Liver (tissue), 9 donors: ENCODE results near the gene YDJC. TPM values are rescaled to one million over a fixed set of nuclear protein-coding genes. Genes with fewer than 3 reads are reported as not detected.

ENCODE experiments used
- DNase-seq: peaks from one replicate; pipeline ENCODE4 v3.0.0-alpha.2; 2017; ENCODE audit warnings: low spot score
- H3K27ac ChIP-seq, 2 donors: one replicate each; pipeline ENCODE4 v1.7.0; 2013; ENCODE audit warnings: inconsistent platforms in 2 of 2, low read length in 2 of 2, control low read depth in 1 of 2, low read depth in 1 of 2, mild to moderate bottlenecking in 1 of 2
- H3K27me3 ChIP-seq, 4 donors: one replicate each; pipeline versions ENCODE4 v1.6.1 to v1.7.0; 2013; ENCODE audit warnings: low read length in 3 of 4, inconsistent platforms in 1 of 4, mild to moderate bottlenecking in 1 of 4, moderate library complexity in 1 of 4; ENCODE audit not compliant: control insufficient read depth in 4 of 4, insufficient read depth in 4 of 4
- H3K36me3 ChIP-seq, 4 donors: one replicate each; pipeline versions ENCODE4 v1.6.1 to v1.7.0; 2013; ENCODE audit warnings: low read length in 3 of 4, mild to moderate bottlenecking in 3 of 4, low read depth in 1 of 4, moderate library complexity in 1 of 4; ENCODE audit not compliant: control insufficient read depth in 4 of 4, insufficient read depth in 3 of 4
- H3K4me1 ChIP-seq, 4 donors: one replicate each; pipeline versions ENCODE4 v1.6.1 to v1.7.0; 2013; ENCODE audit warnings: low read length in 3 of 4, mild to moderate bottlenecking in 3 of 4, moderate library complexity in 1 of 4; ENCODE audit not compliant: control insufficient read depth in 4 of 4, insufficient read depth in 4 of 4
- H3K4me3 ChIP-seq, 3 donors: one replicate each; pipeline versions ENCODE4 v1.6.1 to v1.7.0; 2013; ENCODE audit warnings: low read length in 3 of 3, control low read depth in 1 of 3, low read depth in 1 of 3, mild to moderate bottlenecking in 1 of 3
- H3K9ac ChIP-seq, 2 donors: one replicate each; pipeline ENCODE4 v1.7.0; 2013; ENCODE audit warnings: low read length in 2 of 2, mild to moderate bottlenecking in 2 of 2, moderate library complexity in 2 of 2, control low read depth in 1 of 2, low read depth in 1 of 2
- H3K9me3 ChIP-seq, 4 donors: one replicate each; pipeline versions ENCODE4 v1.6.1 to v1.7.0; 2013; ENCODE audit warnings: low read length in 3 of 4; ENCODE audit not compliant: control insufficient read depth in 4 of 4
- FOXA2 ChIP-seq: IDR thresholded peaks from 2 replicates; pipeline ENCODE4 v1.6.1; 2016; ENCODE audit warnings: antibody characterized with exemption
- GABPA ChIP-seq, 2 donors: IDR thresholded peaks in 1 of 2; conservative IDR thresholded peaks in 1 of 2; 2 replicates each; pipeline ENCODE4 v1.6.1; 2016; ENCODE audit warnings: antibody characterized with exemption in 2 of 2, mild to moderate bottlenecking in 1 of 2, moderate library complexity in 1 of 2
- HNF4A ChIP-seq, 2 donors: conservative IDR thresholded peaks; 2 replicates each; pipeline ENCODE4 v1.6.1; 2016; ENCODE audit warnings: antibody characterized with exemption in 2 of 2, mild to moderate bottlenecking in 2 of 2
- HNF4G ChIP-seq: IDR thresholded peaks from 2 replicates; pipeline ENCODE4 v1.6.1; 2016; ENCODE audit warnings: antibody characterized with exemption
- JUND ChIP-seq, 2 donors: IDR thresholded peaks; 2 replicates each; pipeline ENCODE4 v1.6.1; 2016; ENCODE audit warnings: antibody characterized with exemption in 2 of 2
- RAD21 ChIP-seq, 2 donors: IDR thresholded peaks; 2 replicates each; pipeline ENCODE4 v1.6.1; 2016; ENCODE audit warnings: antibody characterized with exemption in 2 of 2, mild to moderate bottlenecking in 2 of 2
- RXRA ChIP-seq, 2 donors: IDR thresholded peaks; 2 replicates each; pipeline ENCODE4 v1.6.1; 2017 to 2018; ENCODE audit warnings: antibody characterized with exemption in 2 of 2, mild to moderate bottlenecking in 1 of 2
- SP1 ChIP-seq: IDR thresholded peaks from 2 replicates; pipeline ENCODE4 v1.6.1; 2018; ENCODE audit warnings: antibody characterized with exemption, mild to moderate bottlenecking
- TAF1 ChIP-seq: conservative IDR thresholded peaks from 2 replicates; pipeline ENCODE4 v1.6.1; 2016; ENCODE audit warnings: antibody characterized with exemption, mild to moderate bottlenecking
- WGBS: extraction: QIAGEN DNeasy Blood & Tissue Kit; methylation state at CpG from one replicate; pipeline ENCODE4 v1.1.7; 2013; 5-methylcytosine and 5-hydroxymethylcytosine counted together
- polyA plus RNA-seq, 2 donors: library from polyadenylated mRNA; stranded (reverse) in 1 of 2; unstranded in 1 of 2; fragments of 200-250 nt in 1 of 2; fragments of >200 nt in 1 of 2; fragmentation: Nextera tagmentation in 1 of 2; extraction: Ambion mirVana in 1 of 2; gene quantifications; one replicate each; pipeline versions ENCODE4 v1.2.1 to v1.2.3, GENCODE V29; 2013 to 2015
- total RNA-seq, 2 donors: library from RNA; depleted of rRNA; stranded (reverse); fragments of >200 nt; gene quantifications; one replicate each; pipeline ENCODE4 v1.2.3, GENCODE V29; 2014
- TF ChIP-seq, protein P1 (sequence below): IDR thresholded peaks from 2 replicates; pipeline ENCODE4 v1.6.1; 2016; ENCODE audit warnings: antibody characterized with exemption
- TF ChIP-seq, protein P2 (sequence below): fragments of 150-350 bp; IDR thresholded peaks from 2 replicates; pipeline ENCODE4 v1.5.1; 2017; ENCODE audit warnings: improper control_type of control experiment, low read depth, low read length; ENCODE audit not compliant: missing input control
- TF ChIP-seq, protein P3 (sequence below): IDR thresholded peaks from 2 replicates; pipeline ENCODE4 v1.6.1; 2016; ENCODE audit warnings: antibody characterized with exemption, mild to moderate bottlenecking
- TF ChIP-seq, protein P4 (sequence below): IDR thresholded peaks from 2 replicates; pipeline ENCODE4 v1.6.1; 2016; ENCODE audit warnings: antibody characterized with exemption
- donor health status: healthy.
- donor health status: healthy.
- donor health status: healthy.
- donor health status: healthy.
- donor health status: healthy.

The YDJC gene
- total and polyA plus RNA-seq, 4 donors = 8.0 to 18.7 (median 8.3) TPM

DNA sequence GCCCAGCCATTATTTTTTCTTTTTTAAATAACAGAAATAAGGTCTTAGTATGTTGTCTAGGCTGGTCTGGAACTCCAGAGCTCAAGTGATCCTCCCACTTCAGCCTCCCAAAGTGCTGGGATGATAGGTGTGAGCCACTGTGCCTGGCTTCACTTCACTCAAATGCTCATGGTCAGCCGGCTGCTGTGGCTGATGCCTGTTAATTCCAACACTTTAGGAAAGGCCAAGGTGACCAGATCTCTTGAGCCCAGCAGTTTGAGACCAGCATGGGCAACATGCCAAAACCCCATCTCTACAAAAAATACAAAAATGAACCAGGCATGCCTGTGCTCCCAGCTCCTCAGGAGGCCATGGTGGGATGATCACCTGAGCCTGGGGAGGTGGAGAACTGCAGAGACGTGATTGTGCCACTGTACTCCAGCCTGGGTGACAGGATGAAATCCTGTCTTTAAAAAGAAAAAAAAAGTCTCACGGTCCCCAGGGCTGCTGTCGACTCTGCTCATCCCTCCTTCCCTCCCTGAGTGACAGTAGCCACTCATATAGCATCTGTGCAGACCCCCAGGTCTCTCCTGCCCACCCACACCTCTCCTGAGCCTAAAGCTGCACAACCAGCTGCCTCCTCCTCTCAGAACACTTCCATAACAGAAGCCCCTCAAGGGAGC lies 3.6 kb downstream of the YDJC start:
- no peaks in the 10 kb centered on the region for H3K27me3 ChIP-seq
- TF ChIP-seq HNF4G = no peak
- no peak for DNase-seq
- WGBS = 78% methylated on average over 4 of the region's 4 CpGs
- H3K4me1 ChIP-seq = peaks cover 8 to 31% (median 19%) of the 10 kb centered on the region in 4 donors
- no peaks in the 10 kb centered on the region for H3K9me3 ChIP-seq
- no peak overlapping the region for H3K4me3 ChIP-seq
- H3K9ac ChIP-seq = no peak overlapping the region
- peaks cover 0 to 12% (median 2%) of the 10 kb centered on the region in 4 donors for H3K36me3 ChIP-seq
- no peak overlapping the region for H3K27ac ChIP-seq

DNA sequence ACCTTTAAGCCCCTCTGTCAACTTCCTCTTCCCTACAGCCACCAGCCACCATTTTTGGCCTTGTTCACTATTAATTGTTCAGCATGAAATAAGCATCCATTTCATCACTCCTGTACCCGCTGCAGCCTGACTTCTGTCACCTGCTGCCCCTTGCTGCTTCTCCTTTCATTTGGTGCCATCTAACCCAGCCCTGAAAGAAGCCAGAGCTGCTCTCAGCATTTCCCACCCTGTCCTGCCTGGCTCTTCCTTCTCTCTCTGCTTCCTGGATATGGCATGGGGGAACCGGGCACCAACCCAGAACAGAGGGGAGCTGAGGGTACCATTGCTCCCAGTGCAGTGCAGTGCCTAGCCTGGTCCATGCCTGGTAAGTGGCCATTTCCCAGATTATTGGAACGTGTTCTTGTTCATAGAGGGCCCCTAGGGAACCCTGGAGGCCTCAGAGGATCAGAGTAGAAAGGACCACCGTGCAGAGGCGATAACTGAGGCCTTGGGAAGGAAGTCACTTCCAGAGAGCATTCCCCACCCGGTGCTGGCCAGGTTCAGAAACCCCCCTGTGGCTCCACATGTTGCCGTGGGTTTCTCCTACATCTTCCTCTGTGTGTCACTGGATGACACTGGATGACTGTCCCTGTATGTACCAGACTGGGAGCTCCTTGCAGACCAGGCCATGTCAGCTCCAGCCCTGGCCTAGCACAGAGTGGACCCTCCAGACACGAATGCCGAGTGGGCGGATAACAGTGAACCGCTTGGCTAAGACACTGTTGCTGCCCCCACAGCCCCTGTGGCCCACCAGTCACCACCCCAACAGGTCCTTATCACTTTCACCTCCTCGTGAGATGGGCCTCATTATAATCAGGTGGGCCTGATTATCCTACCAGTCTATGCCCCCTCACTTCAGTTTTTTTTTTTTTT lies 4.7 kb downstream of the YDJC start:
- Histone ChIP-seq H3K4me3 (no peak overlapping the region), H3K27me3 (no peaks in the 10 kb centered on the region), H3K36me3 (peaks cover 0 to 12% (median 2%) of the 10 kb centered on the region in 4 donors), H3K9ac (no peak overlapping the region), H3K4me1 (peaks cover 8 to 31% (median 19%) of the 10 kb centered on the region in 4 donors), H3K9me3 (no peaks in the 10 kb centered on the region), H3K27ac (no peak overlapping the region)
- TF ChIP-seq HNF4G (no peak), GABPA (IDR thresholded peaks at IDR 0.05 in 1 of 2, conservative IDR thresholded peaks at IDR 0.05 in 1 of 2) (no peak), SP1 (no peak), TAF1 (no peak), RAD21 (IDR thresholded peaks at IDR 0.05) (no peak)
- TF ChIP-seq, protein P1, sequence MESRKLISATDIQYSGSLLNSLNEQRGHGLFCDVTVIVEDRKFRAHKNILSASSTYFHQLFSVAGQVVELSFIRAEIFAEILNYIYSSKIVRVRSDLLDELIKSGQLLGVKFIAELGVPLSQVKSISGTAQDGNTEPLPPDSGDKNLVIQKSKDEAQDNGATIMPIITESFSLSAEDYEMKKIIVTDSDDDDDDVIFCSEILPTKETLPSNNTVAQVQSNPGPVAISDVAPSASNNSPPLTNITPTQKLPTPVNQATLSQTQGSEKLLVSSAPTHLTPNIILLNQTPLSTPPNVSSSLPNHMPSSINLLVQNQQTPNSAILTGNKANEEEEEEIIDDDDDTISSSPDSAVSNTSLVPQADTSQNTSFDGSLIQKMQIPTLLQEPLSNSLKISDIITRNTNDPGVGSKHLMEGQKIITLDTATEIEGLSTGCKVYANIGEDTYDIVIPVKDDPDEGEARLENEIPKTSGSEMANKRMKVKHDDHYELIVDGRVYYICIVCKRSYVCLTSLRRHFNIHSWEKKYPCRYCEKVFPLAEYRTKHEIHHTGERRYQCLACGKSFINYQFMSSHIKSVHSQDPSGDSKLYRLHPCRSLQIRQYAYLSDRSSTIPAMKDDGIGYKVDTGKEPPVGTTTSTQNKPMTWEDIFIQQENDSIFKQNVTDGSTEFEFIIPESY = no peak
- TF ChIP-seq, protein P2, sequence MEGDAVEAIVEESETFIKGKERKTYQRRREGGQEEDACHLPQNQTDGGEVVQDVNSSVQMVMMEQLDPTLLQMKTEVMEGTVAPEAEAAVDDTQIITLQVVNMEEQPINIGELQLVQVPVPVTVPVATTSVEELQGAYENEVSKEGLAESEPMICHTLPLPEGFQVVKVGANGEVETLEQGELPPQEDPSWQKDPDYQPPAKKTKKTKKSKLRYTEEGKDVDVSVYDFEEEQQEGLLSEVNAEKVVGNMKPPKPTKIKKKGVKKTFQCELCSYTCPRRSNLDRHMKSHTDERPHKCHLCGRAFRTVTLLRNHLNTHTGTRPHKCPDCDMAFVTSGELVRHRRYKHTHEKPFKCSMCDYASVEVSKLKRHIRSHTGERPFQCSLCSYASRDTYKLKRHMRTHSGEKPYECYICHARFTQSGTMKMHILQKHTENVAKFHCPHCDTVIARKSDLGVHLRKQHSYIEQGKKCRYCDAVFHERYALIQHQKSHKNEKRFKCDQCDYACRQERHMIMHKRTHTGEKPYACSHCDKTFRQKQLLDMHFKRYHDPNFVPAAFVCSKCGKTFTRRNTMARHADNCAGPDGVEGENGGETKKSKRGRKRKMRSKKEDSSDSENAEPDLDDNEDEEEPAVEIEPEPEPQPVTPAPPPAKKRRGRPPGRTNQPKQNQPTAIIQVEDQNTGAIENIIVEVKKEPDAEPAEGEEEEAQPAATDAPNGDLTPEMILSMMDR = no peak
- 86% methylated on average over 12 of the region's 12 CpGs for WGBS
- DNase-seq = no peak

DNA sequence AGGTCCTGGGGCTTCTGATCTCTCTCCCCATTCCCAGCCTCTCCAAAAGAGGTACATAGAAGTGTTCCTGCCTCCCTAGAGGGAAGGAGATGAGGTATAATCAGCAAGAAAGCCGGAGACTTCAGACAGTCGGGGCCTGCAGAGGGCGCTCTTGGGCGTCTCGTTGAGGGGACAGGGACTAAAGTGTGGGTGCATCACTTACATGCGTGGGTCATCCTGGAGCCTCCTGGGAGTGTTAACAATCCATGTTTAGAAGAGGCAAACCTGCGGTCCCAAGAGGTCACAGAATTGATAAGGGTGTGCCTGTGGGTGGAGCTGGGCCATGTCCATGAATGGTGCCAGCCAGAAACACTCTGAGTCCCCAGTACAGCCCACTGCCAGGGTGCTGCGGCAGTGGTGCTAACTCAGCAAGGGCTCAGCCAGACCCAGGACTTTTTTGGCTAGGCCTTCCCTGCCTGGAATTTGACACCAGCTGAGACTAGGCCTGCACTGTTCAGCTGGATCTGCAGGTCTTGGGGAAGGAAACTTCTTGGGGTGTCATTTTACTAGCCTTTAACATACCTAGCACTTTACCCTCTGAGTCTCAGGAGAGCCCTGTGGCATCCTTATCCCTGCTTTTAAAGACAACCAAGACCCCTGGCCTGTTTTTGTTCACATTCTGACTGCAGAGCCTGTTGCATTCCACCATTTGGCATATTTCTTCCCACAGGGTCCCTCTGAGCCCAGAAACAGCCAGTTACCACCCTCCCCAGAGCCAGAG lies 5.5 kb downstream of the YDJC start:
- Histone ChIP-seq H3K27ac (no peak overlapping the region), H3K9ac (no peak overlapping the region), H3K4me3 (no peak overlapping the region), H3K27me3 (no peaks in the 10 kb centered on the region), H3K36me3 (peaks cover 0 to 12% (median 2%) of the 10 kb centered on the region in 4 donors), H3K4me1 (peaks cover 8 to 28% (median 18%) of the 10 kb centered on the region in 4 donors), H3K9me3 (no peaks in the 10 kb centered on the region)
- no peak for DNase-seq
- TF ChIP-seq RXRA (IDR thresholded peaks at IDR 0.05) (no peak), SP1 (no peak), FOXA2 (no peak), JUND (IDR thresholded peaks at IDR 0.05) (no peak), HNF4A (conservative IDR thresholded peaks at IDR 0.05) (no peak), TAF1 (no peak)
- TF ChIP-seq, protein P3, sequence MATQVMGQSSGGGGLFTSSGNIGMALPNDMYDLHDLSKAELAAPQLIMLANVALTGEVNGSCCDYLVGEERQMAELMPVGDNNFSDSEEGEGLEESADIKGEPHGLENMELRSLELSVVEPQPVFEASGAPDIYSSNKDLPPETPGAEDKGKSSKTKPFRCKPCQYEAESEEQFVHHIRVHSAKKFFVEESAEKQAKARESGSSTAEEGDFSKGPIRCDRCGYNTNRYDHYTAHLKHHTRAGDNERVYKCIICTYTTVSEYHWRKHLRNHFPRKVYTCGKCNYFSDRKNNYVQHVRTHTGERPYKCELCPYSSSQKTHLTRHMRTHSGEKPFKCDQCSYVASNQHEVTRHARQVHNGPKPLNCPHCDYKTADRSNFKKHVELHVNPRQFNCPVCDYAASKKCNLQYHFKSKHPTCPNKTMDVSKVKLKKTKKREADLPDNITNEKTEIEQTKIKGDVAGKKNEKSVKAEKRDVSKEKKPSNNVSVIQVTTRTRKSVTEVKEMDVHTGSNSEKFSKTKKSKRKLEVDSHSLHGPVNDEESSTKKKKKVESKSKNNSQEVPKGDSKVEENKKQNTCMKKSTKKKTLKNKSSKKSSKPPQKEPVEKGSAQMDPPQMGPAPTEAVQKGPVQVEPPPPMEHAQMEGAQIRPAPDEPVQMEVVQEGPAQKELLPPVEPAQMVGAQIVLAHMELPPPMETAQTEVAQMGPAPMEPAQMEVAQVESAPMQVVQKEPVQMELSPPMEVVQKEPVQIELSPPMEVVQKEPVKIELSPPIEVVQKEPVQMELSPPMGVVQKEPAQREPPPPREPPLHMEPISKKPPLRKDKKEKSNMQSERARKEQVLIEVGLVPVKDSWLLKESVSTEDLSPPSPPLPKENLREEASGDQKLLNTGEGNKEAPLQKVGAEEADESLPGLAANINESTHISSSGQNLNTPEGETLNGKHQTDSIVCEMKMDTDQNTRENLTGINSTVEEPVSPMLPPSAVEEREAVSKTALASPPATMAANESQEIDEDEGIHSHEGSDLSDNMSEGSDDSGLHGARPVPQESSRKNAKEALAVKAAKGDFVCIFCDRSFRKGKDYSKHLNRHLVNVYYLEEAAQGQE = no peak
- TF ChIP-seq, protein P4, sequence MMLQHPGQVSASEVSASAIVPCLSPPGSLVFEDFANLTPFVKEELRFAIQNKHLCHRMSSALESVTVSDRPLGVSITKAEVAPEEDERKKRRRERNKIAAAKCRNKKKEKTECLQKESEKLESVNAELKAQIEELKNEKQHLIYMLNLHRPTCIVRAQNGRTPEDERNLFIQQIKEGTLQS = no peak
- TF ChIP-seq, protein P1 = no peak
- 56% methylated on average over 8 of the region's 8 CpGs for WGBS
